HG02623 (cell line): ENCODE measurements around the gene BMPR2.
A peak's percentile ranks its signal among the peaks of the same experiment; 100 is the strongest.

ENCODE experiments used
- ATAC-seq: cut with Tn5 transposase; IDR thresholded peaks from one replicate; pipeline ENCODE4 v1.9.1; 2021; ENCODE audit warnings: moderate library complexity; ENCODE audit not compliant: unreplicated experiment

Gene BMPR2

GRCh38 chr2:202588647-202589581, 212.8 kb downstream of the BMPR2 start:
- no peak for ATAC-seq

GRCh38 chr2:202589582-202589949, 213.4 kb downstream of the BMPR2 start:
- no peak for ATAC-seq

- no peak for ATAC-seq
Observed at GRCh38 chr2:202592566-202592965, 216.4 kb downstream of the BMPR2 start.

- ATAC-seq: no peak
Observed at GRCh38 chr2:202599105-202599504, 223.0 kb downstream of the BMPR2 start.

GRCh38 chr2:202599911-202600310, 223.8 kb downstream of the BMPR2 start:
- ATAC-seq: no peak

- no peak for ATAC-seq
Observed at GRCh38 chr2:202604699-202605098, 228.6 kb downstream of the BMPR2 start.

- ATAC-seq: no peak
Observed at GRCh38 chr2:202605174-202605573, 229.0 kb downstream of the BMPR2 start.

- no peak for ATAC-seq
Observed at GRCh38 chr2:202608142-202608852, 232.2 kb downstream of the BMPR2 start.

GRCh38 chr2:202609381-202610145, 233.4 kb downstream of the BMPR2 start:
- ATAC-seq: peak; percentile 95

GRCh38 chr2:202610380-202610779, 234.3 kb downstream of the BMPR2 start:
- ATAC-seq: no peak

GRCh38 chr2:202612145-202612544, 236.0 kb downstream of the BMPR2 start:
- ATAC-seq: no peak

- ATAC-seq: no peak
Observed at GRCh38 chr2:202613479-202613878, 237.4 kb downstream of the BMPR2 start.
